MG63 (cell line): Measurements from ENCODE around the gene KLHDC7A. TPM values are rescaled to one million over a fixed set of nuclear protein-coding genes. Genes with fewer than 3 reads are reported as not detected.

ENCODE experiments used
- DNase-seq: peaks from one replicate; pipeline ENCODE4 v3.0.0-alpha.2; 2020
- H3K27me3 ChIP-seq: fragments of 250-450 bp; sonication (Bioruptor Pico); 2 replicates; pipeline ENCODE4 v1.5.1; 2020; ENCODE audit warnings: mild to moderate bottlenecking, moderate library complexity
- H3K36me3 ChIP-seq: fragments of 250-450 bp; sonication (Bioruptor Pico); 2 replicates; pipeline ENCODE4 v1.5.1; 2020; ENCODE audit warnings: mild to moderate bottlenecking, moderate library complexity
- H3K4me3 ChIP-seq: fragments of 250-450 bp; sonication (Bioruptor Pico); 2 replicates; pipeline ENCODE4 v1.5.1; 2020; ENCODE audit warnings: mild to moderate bottlenecking, moderate library complexity
- H3K9me3 ChIP-seq: fragments of 250-450 bp; sonication (Bioruptor Pico); 2 replicates; pipeline ENCODE4 v1.5.1; 2020; ENCODE audit warnings: mild to moderate bottlenecking, moderate library complexity
- total RNA-seq: library from RNA; depleted of rRNA; stranded (reverse); fragments of >200 nt; shearing (Covaris generic); gene quantifications from 2 replicates; pipeline ENCODE4 v1.2.3, GENCODE V29; 2014; ENCODE audit warnings: low replicate concordance; rRNA removed

Gene KLHDC7A
- total RNA-seq, 1 experiment from 2014 or later, result 0.95 TPM

GRCh38 chr1:18526436-18527275 lies 45.9 kb downstream of the KLHDC7A start:
- no peak for DNase-seq
- Histone ChIP-seq H3K36me3 (no peaks in the 10 kb centered on the region), H3K27me3 (peaks cover 8% of the 10 kb centered on the region), H3K9me3 (no peaks in the 10 kb centered on the region), H3K4me3 (no peak overlapping the region)

- Histone ChIP-seq H3K4me3 (no peak overlapping the region), H3K27me3 (peaks cover 8% of the 10 kb centered on the region), H3K36me3 (no peaks in the 10 kb centered on the region), H3K9me3 (no peaks in the 10 kb centered on the region)
- DNase-seq, result no peak
Observed at GRCh38 chr1:18527514-18527913, 46.8 kb downstream of the KLHDC7A start.

GRCh38 chr1:18527921-18528320 lies 47.2 kb downstream of the KLHDC7A start:
- peak; percentile 35 for DNase-seq
- peaks cover 10% of the 10 kb centered on the region for H3K27me3 ChIP-seq
- no peaks in the 10 kb centered on the region for H3K9me3 ChIP-seq
- no peaks in the 10 kb centered on the region for H3K36me3 ChIP-seq
- no peak overlapping the region for H3K4me3 ChIP-seq

- Histone ChIP-seq H3K9me3 (no peaks in the 10 kb centered on the region), H3K27me3 (peaks cover 11% of the 10 kb centered on the region), H3K36me3 (no peaks in the 10 kb centered on the region), H3K4me3 (no peak overlapping the region)
- no peak for DNase-seq
Observed at GRCh38 chr1:18528616-18529015, 47.9 kb downstream of the KLHDC7A start.

GRCh38 chr1:18529714-18530113 lies 49.0 kb downstream of the KLHDC7A start:
- DNase-seq, result no peak
- Histone ChIP-seq H3K9me3 (no peaks in the 10 kb centered on the region), H3K4me3 (no peak overlapping the region), H3K36me3 (no peaks in the 10 kb centered on the region), H3K27me3 (peaks cover 19% of the 10 kb centered on the region)

- Histone ChIP-seq H3K9me3 (no peaks in the 10 kb centered on the region), H3K36me3 (no peaks in the 10 kb centered on the region), H3K4me3 (no peak overlapping the region), H3K27me3 (peaks cover 27% of the 10 kb centered on the region)
- DNase-seq, result no peak
Observed at GRCh38 chr1:18530587-18531502, 50.1 kb downstream of the KLHDC7A start.

- Histone ChIP-seq H3K4me3 (no peak overlapping the region), H3K9me3 (no peaks in the 10 kb centered on the region), H3K36me3 (no peaks in the 10 kb centered on the region), H3K27me3 (peaks cover 34% of the 10 kb centered on the region)
- DNase-seq, result no peak
Observed at GRCh38 chr1:18531503-18531845, 50.7 kb downstream of the KLHDC7A start.

GRCh38 chr1:18532390-18533170 lies 51.9 kb downstream of the KLHDC7A start:
- H3K9me3 ChIP-seq, result no peaks in the 10 kb centered on the region
- H3K4me3 ChIP-seq, result no peak overlapping the region
- no peaks in the 10 kb centered on the region for H3K36me3 ChIP-seq
- DNase-seq, result no peak
- H3K27me3 ChIP-seq, result peaks cover 42% of the 10 kb centered on the region

GRCh38 chr1:18533259-18533658 lies 52.5 kb downstream of the KLHDC7A start:
- DNase-seq, result no peak
- no peaks in the 10 kb centered on the region for H3K9me3 ChIP-seq
- H3K4me3 ChIP-seq, result no peak overlapping the region
- H3K36me3 ChIP-seq, result no peaks in the 10 kb centered on the region
- peaks cover 48% of the 10 kb centered on the region for H3K27me3 ChIP-seq

GRCh38 chr1:18534810-18535205 lies 54.1 kb downstream of the KLHDC7A start:
- Histone ChIP-seq H3K27me3 (peaks cover 50% of the 10 kb centered on the region), H3K36me3 (no peaks in the 10 kb centered on the region), H3K9me3 (no peaks in the 10 kb centered on the region), H3K4me3 (no peak overlapping the region)
- DNase-seq, result no peak

Other genes with a start within 250 kb of the KLHDC7A start
- gene PAX7, start 149.9 kb downstream of the KLHDC7A start, total RNA-seq, result not detected in 2 replicates